ENCODE data around the gene HPS1. TPM values are rescaled to one million over a fixed set of nuclear protein-coding genes. Genes with fewer than 3 reads are reported as not detected.

Gene HPS1
- total and polyA plus RNA-seq, 2 experiments from 2014 or later = 21.4 to 51.2 TPM

DNA sequence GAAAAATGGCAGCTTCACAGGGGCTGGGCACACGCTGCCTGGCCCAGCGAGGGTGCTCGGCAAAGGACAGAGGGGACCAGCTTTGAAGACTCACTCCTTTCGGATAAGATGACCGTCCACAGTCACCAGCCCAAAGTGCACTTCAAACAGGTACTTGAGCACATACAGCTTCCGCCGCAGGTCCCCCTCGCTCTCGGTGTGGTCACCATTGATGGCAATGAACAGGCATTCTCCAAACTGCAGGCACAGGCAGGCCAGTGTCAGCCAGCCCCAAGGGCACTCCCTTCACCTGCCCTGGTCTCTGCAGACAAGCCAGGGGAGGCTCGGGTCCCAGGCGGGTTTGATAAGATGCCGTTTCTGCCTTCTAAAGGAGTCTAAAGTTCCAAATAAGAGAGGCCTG, 11.6 kb downstream of the HPS1 start:
- Mint-ChIP-seq H3K36me3 (ENCODE audit: low read depth) (peaks cover 94% of the 10 kb centered on the region), H3K4me3 (no peak overlapping the region)

More for the DNA sequence above, 11.6 kb downstream of the HPS1 start:
- no peak overlapping the region for H3K27ac ChIP-seq (ENCODE audit: low read depth)
- H3K4me3 ChIP-seq = no peak overlapping the region
- TF ChIP-seq NANOG (IDR thresholded peaks at IDR 0.05; ENCODE audit: borderline replicate concordance) (no peak), CREB1 (CRISPR knock-in tag; IDR thresholded peaks at IDR 0.05; ENCODE audit: low read depth) (no peak), POLR2AphosphoS5 (IDR thresholded peaks at IDR 0.05; ENCODE audit: low read depth) (no peak), EZH2 (IDR thresholded peaks at IDR 0.05; ENCODE audit: low read depth, unreplicated experiment) (no peak), REST (IDR thresholded peaks at IDR 0.05; ENCODE audit: unreplicated experiment) (no peak), CTCF (conservative IDR thresholded peaks at IDR 0.05; ENCODE audit: low read depth in 2 of 2) (no peak), ETS1 (IDR thresholded peaks at IDR 0.05) (no peak)
- TF ChIP-seq, protein P1, sequence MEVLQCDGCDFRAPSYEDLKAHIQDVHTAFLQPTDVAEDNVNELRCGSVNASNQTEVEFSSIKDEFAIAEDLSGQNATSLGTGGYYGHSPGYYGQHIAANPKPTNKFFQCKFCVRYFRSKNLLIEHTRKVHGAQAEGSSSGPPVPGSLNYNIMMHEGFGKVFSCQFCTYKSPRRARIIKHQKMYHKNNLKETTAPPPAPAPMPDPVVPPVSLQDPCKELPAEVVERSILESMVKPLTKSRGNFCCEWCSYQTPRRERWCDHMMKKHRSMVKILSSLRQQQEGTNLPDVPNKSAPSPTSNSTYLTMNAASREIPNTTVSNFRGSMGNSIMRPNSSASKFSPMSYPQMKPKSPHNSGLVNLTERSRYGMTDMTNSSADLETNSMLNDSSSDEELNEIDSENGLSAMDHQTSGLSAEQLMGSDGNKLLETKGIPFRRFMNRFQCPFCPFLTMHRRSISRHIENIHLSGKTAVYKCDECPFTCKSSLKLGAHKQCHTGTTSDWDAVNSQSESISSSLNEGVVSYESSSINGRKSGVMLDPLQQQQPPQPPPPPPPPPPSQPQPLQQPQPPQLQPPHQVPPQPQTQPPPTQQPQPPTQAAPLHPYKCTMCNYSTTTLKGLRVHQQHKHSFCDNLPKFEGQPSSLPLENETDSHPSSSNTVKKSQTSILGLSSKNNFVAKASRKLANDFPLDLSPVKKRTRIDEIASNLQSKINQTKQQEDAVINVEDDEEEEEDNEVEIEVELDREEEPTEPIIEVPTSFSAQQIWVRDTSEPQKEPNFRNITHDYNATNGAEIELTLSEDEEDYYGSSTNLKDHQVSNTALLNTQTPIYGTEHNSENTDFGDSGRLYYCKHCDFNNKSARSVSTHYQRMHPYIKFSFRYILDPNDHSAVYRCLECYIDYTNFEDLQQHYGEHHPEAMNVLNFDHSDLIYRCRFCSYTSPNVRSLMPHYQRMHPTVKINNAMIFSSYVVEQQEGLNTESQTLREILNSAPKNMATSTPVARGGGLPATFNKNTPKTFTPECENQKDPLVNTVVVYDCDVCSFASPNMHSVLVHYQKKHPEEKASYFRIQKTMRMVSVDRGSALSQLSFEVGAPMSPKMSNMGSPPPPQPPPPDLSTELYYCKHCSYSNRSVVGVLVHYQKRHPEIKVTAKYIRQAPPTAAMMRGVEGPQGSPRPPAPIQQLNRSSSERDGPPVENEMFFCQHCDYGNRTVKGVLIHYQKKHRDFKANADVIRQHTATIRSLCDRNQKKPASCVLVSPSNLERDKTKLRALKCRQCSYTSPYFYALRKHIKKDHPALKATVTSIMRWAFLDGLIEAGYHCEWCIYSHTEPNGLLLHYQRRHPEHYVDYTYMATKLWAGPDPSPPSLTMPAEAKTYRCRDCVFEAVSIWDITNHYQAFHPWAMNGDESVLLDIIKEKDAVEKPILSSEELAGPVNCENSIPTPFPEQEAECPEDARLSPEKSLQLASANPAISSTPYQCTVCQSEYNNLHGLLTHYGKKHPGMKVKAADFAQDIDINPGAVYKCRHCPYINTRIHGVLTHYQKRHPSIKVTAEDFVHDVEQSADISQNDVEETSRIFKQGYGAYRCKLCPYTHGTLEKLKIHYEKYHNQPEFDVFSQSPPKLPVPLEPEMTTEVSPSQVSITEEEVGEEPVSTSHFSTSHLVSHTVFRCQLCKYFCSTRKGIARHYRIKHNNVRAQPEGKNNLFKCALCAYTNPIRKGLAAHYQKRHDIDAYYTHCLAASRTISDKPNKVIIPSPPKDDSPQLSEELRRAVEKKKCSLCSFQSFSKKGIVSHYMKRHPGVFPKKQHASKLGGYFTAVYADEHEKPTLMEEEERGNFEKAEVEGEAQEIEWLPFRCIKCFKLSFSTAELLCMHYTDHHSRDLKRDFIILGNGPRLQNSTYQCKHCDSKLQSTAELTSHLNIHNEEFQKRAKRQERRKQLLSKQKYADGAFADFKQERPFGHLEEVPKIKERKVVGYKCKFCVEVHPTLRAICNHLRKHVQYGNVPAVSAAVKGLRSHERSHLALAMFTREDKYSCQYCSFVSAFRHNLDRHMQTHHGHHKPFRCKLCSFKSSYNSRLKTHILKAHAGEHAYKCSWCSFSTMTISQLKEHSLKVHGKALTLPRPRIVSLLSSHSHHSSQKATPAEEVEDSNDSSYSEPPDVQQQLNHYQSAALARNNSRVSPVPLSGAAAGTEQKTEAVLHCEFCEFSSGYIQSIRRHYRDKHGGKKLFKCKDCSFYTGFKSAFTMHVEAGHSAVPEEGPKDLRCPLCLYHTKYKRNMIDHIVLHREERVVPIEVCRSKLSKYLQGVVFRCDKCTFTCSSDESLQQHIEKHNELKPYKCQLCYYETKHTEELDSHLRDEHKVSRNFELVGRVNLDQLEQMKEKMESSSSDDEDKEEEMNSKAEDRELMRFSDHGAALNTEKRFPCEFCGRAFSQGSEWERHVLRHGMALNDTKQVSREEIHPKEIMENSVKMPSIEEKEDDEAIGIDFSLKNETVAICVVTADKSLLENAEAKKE (CRISPR knock-in tag; IDR thresholded peaks at IDR 0.05) = no peak
- H3K27me3 ChIP-seq (ENCODE audit: insufficient read depth) = no peaks in the 10 kb centered on the region
- H3K9me2 ChIP-seq (ENCODE audit: insufficient read depth) = no peaks in the 10 kb centered on the region
- no peaks in the 10 kb centered on the region for H3K4me1 ChIP-seq (ENCODE audit: insufficient read depth)
- H3K27me3 Mint-ChIP-seq (ENCODE audit: insufficient read depth, low read depth, poor library complexity) = peaks cover 5% of the 10 kb centered on the region
- H3K36me3 ChIP-seq (ENCODE audit: insufficient read depth) = peaks cover 23% of the 10 kb centered on the region
- DNase-seq (ENCODE audit: low spot score) = no peak
- 0 out of 2 replicates have a peak, but pooled peaks cover 3% of the 10 kb centered on the region for H4K20me1 ChIP-seq (replicated peaks; ENCODE audit: insufficient read depth)
- no peaks in the 10 kb centered on the region for H3F3A ChIP-seq (replicated peaks; ENCODE audit: low read depth)
- no peak overlapping the region for H3K27ac Mint-ChIP-seq
- peaks cover 45% of the 10 kb centered on the region for H3K9me3 Mint-ChIP-seq
- no peaks in the 10 kb centered on the region for H3K79me2 ChIP-seq (replicated peaks; ENCODE audit: insufficient read depth)
- H2AFZ ChIP-seq = no peak overlapping the region
- H3K4me1 Mint-ChIP-seq = peaks cover 6% of the 10 kb centered on the region; the same call in 2 of the 3 replicates
- H3K4me2 ChIP-seq = no peak overlapping the region
- no peak for ATAC-seq
